ENCODE data around the gene ORC1.

GRCh38 chr1:52403566-52404115 lies 582 bp downstream of the ORC1 start:
- no peak for TF ChIP-seq EZH2 (IDR thresholded peaks at IDR 0.05; ENCODE audit: insufficient read depth, poor library complexity, severe bottlenecking)
- TF ChIP-seq EZH2phosphoT487 (IDR thresholded peaks at IDR 0.05; ENCODE audit: insufficient read depth, low read depth): no peak
